ENCODE measurements around the gene NLRP10.
A peak's percentile ranks its signal among the peaks of the same experiment; 100 is the strongest.

Gene NLRP10

DNA sequence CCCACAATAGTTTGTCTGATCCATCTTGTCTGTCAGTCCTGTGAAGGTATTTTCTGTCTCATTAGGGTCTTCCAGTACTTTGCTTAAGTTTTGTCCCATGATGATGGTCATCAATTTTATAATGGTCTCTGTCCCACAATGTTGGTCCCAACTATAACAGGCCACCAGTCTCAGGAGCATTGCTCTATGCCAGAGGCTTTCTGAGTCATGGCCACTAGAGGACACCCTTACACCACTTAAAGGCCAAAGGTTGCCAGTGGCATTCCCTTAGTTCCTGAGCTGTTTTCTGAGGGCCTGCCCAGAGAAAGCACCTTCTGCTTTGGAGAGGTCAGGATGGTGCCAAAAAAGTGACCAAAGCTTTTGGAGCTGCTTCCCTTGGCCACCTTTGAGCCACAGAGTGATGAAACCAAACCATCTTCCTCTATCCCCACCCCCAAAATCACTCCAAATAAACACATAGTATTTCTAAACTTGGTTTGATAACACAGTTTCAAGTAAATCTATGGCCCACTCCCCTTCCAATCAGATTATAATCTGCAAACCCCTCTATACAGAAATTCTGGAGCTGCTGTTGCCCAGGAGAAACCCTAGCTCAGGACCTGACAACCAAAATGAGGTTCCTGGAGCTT is 41.2 kb upstream of the NLRP10 start:
- Histone ChIP-seq H3K36me3 (ENCODE audit: control insufficient read depth, insufficient read depth, low read length) (no peaks in the 10 kb centered on the region), H3K27me3 (replicated peaks; ENCODE audit: control insufficient read depth, insufficient read depth, low read length) (no peaks in the 10 kb centered on the region), H3K4me3 (replicated peaks; ENCODE audit: low read depth, low read length) (no peak overlapping the region)
- TF ChIP-seq, protein P1, sequence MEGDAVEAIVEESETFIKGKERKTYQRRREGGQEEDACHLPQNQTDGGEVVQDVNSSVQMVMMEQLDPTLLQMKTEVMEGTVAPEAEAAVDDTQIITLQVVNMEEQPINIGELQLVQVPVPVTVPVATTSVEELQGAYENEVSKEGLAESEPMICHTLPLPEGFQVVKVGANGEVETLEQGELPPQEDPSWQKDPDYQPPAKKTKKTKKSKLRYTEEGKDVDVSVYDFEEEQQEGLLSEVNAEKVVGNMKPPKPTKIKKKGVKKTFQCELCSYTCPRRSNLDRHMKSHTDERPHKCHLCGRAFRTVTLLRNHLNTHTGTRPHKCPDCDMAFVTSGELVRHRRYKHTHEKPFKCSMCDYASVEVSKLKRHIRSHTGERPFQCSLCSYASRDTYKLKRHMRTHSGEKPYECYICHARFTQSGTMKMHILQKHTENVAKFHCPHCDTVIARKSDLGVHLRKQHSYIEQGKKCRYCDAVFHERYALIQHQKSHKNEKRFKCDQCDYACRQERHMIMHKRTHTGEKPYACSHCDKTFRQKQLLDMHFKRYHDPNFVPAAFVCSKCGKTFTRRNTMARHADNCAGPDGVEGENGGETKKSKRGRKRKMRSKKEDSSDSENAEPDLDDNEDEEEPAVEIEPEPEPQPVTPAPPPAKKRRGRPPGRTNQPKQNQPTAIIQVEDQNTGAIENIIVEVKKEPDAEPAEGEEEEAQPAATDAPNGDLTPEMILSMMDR (IDR thresholded peaks at IDR 0.05; ENCODE audit: insufficient read depth, low read length, poor library complexity, severe bottlenecking) = peak; percentile 96
- DNase-seq (ENCODE audit: extremely low read depth, insufficient read length) = no peak

DNA sequence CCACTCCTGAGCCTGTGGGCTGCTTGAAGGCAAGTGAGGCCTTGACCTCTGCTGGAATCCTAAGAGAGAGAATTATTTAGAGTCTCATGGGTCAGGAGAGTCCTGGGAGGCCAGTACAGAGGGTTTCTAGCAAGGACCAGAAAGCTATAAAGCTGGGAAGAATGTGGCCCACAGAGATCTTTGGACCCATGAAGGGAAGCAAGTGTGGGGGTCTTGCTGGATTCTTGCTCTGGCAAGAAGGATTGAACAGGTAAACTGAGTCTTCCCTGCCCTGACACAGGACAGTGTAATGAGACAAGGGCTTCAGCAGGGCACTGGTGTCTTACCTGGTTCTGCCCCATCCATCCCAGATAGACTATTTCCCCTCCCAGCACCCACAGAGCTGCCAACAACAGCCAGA is 40.3 kb upstream of the NLRP10 start:
- DNase-seq (ENCODE audit: extremely low read depth, insufficient read length) = no peak
- TF ChIP-seq, protein P1 (IDR thresholded peaks at IDR 0.05; ENCODE audit: insufficient read depth, low read length, poor library complexity, severe bottlenecking) = no peak
- H3K27me3 ChIP-seq (replicated peaks; ENCODE audit: control insufficient read depth, insufficient read depth, low read length) = no peaks in the 10 kb centered on the region
- no peak overlapping the region for H3K4me3 ChIP-seq (replicated peaks; ENCODE audit: low read depth, low read length)
- no peaks in the 10 kb centered on the region for H3K36me3 ChIP-seq (ENCODE audit: control insufficient read depth, insufficient read depth, low read length)

DNA sequence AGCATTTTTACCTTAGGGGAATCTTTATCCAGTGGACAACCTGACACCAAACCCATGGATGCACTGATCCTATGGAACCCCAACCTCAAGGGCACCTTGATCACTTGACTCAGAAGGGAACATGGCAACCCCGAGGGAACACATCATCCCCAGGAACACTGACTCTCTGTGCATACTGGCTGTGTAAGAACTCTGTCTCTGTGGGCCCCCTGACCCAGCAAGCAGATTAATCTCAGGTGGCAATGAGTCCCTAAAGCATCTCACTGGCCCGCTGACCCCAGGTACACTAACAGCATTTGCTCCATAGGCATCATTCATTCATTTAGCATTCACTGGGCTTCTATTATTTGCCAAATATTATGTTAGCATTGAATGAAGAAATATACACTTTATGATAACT is 38.8 kb upstream of the NLRP10 start:
- TF ChIP-seq, protein P1 (IDR thresholded peaks at IDR 0.05; ENCODE audit: insufficient read depth, low read length, poor library complexity, severe bottlenecking) = no peak
- Histone ChIP-seq H3K4me3 (replicated peaks; ENCODE audit: low read depth, low read length) (no peak overlapping the region), H3K27me3 (replicated peaks; ENCODE audit: control insufficient read depth, insufficient read depth, low read length) (no peaks in the 10 kb centered on the region), H3K36me3 (ENCODE audit: control insufficient read depth, insufficient read depth, low read length) (no peaks in the 10 kb centered on the region)
- DNase-seq (ENCODE audit: extremely low read depth, insufficient read length) = no peak

DNA sequence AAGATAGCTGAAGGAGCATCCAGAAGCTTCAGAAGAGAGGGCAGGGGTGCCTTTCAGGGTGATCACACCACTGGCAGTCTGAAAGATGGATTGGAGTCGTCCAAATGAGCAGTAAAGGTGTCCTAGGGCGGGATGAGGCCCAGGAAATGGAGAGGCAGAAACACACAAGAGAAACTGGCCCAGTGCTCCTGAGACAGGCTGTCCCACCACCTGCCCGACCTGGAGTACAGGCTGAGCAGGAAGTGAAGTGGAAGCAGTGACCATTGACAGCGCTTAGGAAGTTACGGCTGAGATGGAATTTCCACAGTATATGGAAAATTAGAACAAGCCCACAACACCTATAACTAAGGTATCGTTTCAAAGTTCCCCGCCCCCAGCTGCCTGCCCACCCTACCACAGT is 37.9 kb upstream of the NLRP10 start:
- Histone ChIP-seq H3K36me3 (ENCODE audit: control insufficient read depth, insufficient read depth, low read length) (peaks cover under 1% of the 10 kb centered on the region; the same call in 1 of the 2 replicates), H3K4me3 (replicated peaks; ENCODE audit: low read depth, low read length) (no peak overlapping the region), H3K27me3 (replicated peaks; ENCODE audit: control insufficient read depth, insufficient read depth, low read length) (no peaks in the 10 kb centered on the region)
- TF ChIP-seq, protein P1 (IDR thresholded peaks at IDR 0.05; ENCODE audit: insufficient read depth, low read length, poor library complexity, severe bottlenecking) = no peak
- DNase-seq (ENCODE audit: extremely low read depth, insufficient read length) = no peak

DNA sequence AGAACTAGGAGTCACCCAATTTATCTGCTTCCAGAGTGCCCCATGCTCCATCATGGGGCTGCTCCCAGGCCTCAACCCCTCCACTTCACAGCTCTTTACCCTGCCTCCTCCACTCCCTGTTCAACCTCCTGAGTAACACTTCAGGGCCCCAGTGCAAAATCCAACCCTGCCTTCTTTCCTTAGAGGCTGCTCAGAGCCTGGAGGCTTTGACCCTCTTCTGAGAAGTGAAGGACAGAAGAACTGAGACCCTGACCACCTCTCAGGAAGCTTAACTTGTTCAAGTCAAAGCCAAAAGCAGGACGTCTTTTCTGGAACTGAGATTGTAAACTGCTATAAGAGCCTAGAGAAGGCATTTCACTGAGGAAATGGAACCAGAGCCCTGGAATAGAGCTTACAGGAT is 37.4 kb upstream of the NLRP10 start:
- DNase-seq (ENCODE audit: extremely low read depth, insufficient read length) = no peak
- Histone ChIP-seq H3K36me3 (ENCODE audit: control insufficient read depth, insufficient read depth, low read length) (peaks cover 2% of the 10 kb centered on the region; the same call in 1 of the 2 replicates), H3K27me3 (replicated peaks; ENCODE audit: control insufficient read depth, insufficient read depth, low read length) (no peaks in the 10 kb centered on the region), H3K4me3 (replicated peaks; ENCODE audit: low read depth, low read length) (no peak overlapping the region)
- TF ChIP-seq, protein P1 (IDR thresholded peaks at IDR 0.05; ENCODE audit: insufficient read depth, low read length, poor library complexity, severe bottlenecking) = no peak

DNA sequence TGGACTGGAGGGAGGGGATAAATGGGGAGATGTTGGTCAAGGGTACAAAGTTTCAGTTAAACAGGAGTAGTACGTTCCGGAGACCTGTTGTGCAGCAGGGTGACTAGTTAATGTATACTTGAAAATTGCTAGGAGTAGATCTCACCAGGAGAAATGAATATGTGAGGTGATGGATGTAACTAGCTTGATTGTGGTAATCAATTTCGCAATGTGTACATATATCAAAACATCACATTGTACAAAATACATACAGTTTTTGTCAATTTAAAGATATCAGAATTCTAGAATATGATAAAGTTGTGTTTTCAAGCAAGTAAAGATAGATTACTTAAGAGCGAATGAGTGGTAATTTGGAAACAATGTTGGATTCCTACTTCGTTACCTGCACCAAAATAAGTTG is 35.1 kb upstream of the NLRP10 start:
- no peaks in the 10 kb centered on the region for H3K27me3 ChIP-seq (replicated peaks; ENCODE audit: control insufficient read depth, insufficient read depth, low read length)
- DNase-seq (ENCODE audit: extremely low read depth, insufficient read length) = no peak
- peaks cover 5% of the 10 kb centered on the region for H3K36me3 ChIP-seq (ENCODE audit: control insufficient read depth, insufficient read depth, low read length)
- TF ChIP-seq, protein P1 (IDR thresholded peaks at IDR 0.05; ENCODE audit: insufficient read depth, low read length, poor library complexity, severe bottlenecking) = no peak
- no peak overlapping the region for H3K4me3 ChIP-seq (replicated peaks; ENCODE audit: low read depth, low read length)
